ENCODE data around the gene IL6ST. TPM values are rescaled to one million over a fixed set of nuclear protein-coding genes. Genes with fewer than 3 reads are reported as not detected.
A peak's percentile ranks its signal among the peaks of the same experiment; 100 is the strongest.
"Not testable (repeated sequence)": the region's sequence is repeated elsewhere in the genome, so short reads cannot be mapped to it uniquely, and the experiment has no call there.

The IL6ST gene
- total RNA-seq (100 to 1,000 TPM; 135 to 438 TPM), polyA plus RNA-seq (10 to 100 TPM; 51.3 to 82.4 TPM)

GRCh38 chr5:55994495-55994997 is at the start of gene IL6ST:
TSS of gene IL6ST (minus strand) at chr5:55994963. CDS start at chr5:55976278, 18,685 bp downstream.
- peaks cover 3 to 36% (median 5%) of the 10 kb centered on the region in 4 donors for H3K4me1 ChIP-seq (ENCODE audit: control insufficient read depth in 4 of 4, insufficient read depth in 4 of 4, low read length in 3 of 4)
- TF ChIP-seq FOXA1 (IDR thresholded peaks at IDR 0.05) (no peak), YY1 (IDR thresholded peaks at IDR 0.05) (no peak), FOXA2 (IDR thresholded peaks at IDR 0.05) (no peak), TAF1 (conservative IDR thresholded peaks at IDR 0.05) (no peak), ATF3 (IDR thresholded peaks at IDR 0.05) (no peak), RAD21 (IDR thresholded peaks at IDR 0.05) (no peak), JUND (IDR thresholded peaks at IDR 0.05) (no peak), NR2F2 (IDR thresholded peaks at IDR 0.05) (no peak), HNF4G (IDR thresholded peaks at IDR 0.05) (no peak)
- TF ChIP-seq, protein P1, sequence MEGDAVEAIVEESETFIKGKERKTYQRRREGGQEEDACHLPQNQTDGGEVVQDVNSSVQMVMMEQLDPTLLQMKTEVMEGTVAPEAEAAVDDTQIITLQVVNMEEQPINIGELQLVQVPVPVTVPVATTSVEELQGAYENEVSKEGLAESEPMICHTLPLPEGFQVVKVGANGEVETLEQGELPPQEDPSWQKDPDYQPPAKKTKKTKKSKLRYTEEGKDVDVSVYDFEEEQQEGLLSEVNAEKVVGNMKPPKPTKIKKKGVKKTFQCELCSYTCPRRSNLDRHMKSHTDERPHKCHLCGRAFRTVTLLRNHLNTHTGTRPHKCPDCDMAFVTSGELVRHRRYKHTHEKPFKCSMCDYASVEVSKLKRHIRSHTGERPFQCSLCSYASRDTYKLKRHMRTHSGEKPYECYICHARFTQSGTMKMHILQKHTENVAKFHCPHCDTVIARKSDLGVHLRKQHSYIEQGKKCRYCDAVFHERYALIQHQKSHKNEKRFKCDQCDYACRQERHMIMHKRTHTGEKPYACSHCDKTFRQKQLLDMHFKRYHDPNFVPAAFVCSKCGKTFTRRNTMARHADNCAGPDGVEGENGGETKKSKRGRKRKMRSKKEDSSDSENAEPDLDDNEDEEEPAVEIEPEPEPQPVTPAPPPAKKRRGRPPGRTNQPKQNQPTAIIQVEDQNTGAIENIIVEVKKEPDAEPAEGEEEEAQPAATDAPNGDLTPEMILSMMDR (IDR thresholded peaks at IDR 0.05; ENCODE audit: low read depth, low read length, missing input control) = no peak
- TF ChIP-seq, protein P2, sequence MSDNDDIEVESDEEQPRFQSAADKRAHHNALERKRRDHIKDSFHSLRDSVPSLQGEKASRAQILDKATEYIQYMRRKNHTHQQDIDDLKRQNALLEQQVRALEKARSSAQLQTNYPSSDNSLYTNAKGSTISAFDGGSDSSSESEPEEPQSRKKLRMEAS (IDR thresholded peaks at IDR 0.05) = no peak
- DNase-seq (ENCODE audit: low spot score) = no peak
- peak within 1 kb of the TSS; percentile 75 to 91 (median 76) for H3K4me3 ChIP-seq (ENCODE audit: low read depth in 1 of 3, low read length in 3 of 3)
- H3K27ac ChIP-seq (ENCODE audit: low read depth in 1 of 2, low read length in 2 of 2) = peak within 1 kb of the TSS; percentile 98 to 99
- no peaks in the 10 kb centered on the region for H3K27me3 ChIP-seq (ENCODE audit: control insufficient read depth in 4 of 4, insufficient read depth in 4 of 4, low read length in 3 of 4)
- no peaks in the 10 kb centered on the region for H3K9me3 ChIP-seq (ENCODE audit: control insufficient read depth in 4 of 4, low read length in 3 of 4)
- peaks cover 0 to 2% (median 0%) of the 10 kb centered on the region in 4 donors for H3K36me3 ChIP-seq (ENCODE audit: control insufficient read depth in 4 of 4, insufficient read depth in 3 of 4, low read depth in 1 of 4, low read length in 3 of 4)
- under 1% methylated on average over 48 of the region's 48 CpGs for whole genome bisulfite sequencing
- H3K9ac ChIP-seq (ENCODE audit: low read depth in 1 of 2, low read length in 2 of 2) = peak within 1 kb of the TSS; percentile 72 to 99

- 44% methylated on average over 2 of the region's 2 CpGs for WGBS
- H3K4me1 ChIP-seq (ENCODE audit: control insufficient read depth in 4 of 4, insufficient read depth in 4 of 4, low read length in 3 of 4) = peaks cover 2 to 11% (median 4%) of the 10 kb centered on the region in 4 donors
- no peak for DNase-seq (ENCODE audit: low spot score)
- peak; percentile 27 to 28 for TF ChIP-seq JUND (IDR thresholded peaks at IDR 0.05)
- TF ChIP-seq EGR1 (IDR thresholded peaks at IDR 0.05; ENCODE audit: low read depth in 2 of 2) = no peak
- no peak overlapping the region for H3K9ac ChIP-seq (ENCODE audit: low read depth in 1 of 2, low read length in 2 of 2)
- H3K27ac ChIP-seq (ENCODE audit: low read depth in 1 of 2, low read length in 2 of 2) = no peak overlapping the region
- no peak overlapping the region for H3K4me3 ChIP-seq (ENCODE audit: low read depth in 1 of 3, low read length in 3 of 3)
- H3K27me3 ChIP-seq (ENCODE audit: control insufficient read depth in 4 of 4, insufficient read depth in 4 of 4, low read length in 3 of 4) = no peaks in the 10 kb centered on the region
- H3K9me3 ChIP-seq (ENCODE audit: control insufficient read depth in 4 of 4, low read length in 3 of 4) = no peaks in the 10 kb centered on the region
- no peaks in the 10 kb centered on the region for H3K36me3 ChIP-seq (ENCODE audit: control insufficient read depth in 4 of 4, insufficient read depth in 3 of 4, low read depth in 1 of 4, low read length in 3 of 4)
Observed at GRCh38 chr5:56039985-56040384, 45.2 kb upstream of the IL6ST start.

DNA sequence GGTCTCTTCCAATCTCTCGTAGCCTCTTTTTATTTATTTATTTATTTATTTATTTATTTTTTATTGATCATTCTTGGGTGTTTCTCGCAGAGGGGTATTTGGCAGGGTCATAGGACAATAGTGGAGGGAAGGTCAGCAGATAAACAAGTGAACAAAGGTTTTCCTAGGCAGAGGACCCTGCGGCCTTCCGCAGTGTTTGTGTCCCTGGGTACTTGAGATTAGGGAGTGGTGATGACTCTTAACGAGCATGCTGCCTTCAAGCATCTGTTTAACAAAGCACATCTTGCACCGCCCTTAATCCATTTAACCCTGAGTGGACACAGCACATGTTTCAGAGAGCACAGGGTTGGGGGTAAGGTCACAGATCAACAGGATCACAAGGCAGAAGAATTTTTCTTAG is 43.4 kb upstream of the IL6ST start:
- not testable (repeated sequence) for H3K36me3 ChIP-seq (ENCODE audit: control insufficient read depth in 4 of 4, insufficient read depth in 3 of 4, low read depth in 1 of 4, low read length in 3 of 4); H3K9me3 ChIP-seq (ENCODE audit: control insufficient read depth in 4 of 4, low read length in 3 of 4); H3K9ac ChIP-seq (ENCODE audit: low read depth in 1 of 2, low read length in 2 of 2); H3K4me1 ChIP-seq (ENCODE audit: control insufficient read depth in 4 of 4, insufficient read depth in 4 of 4, low read length in 3 of 4); DNase-seq (ENCODE audit: low spot score); H3K4me3 ChIP-seq (ENCODE audit: low read depth in 1 of 3, low read length in 3 of 3); H3K27me3 ChIP-seq (ENCODE audit: control insufficient read depth in 4 of 4, insufficient read depth in 4 of 4, low read length in 3 of 4); H3K27ac ChIP-seq (ENCODE audit: low read depth in 1 of 2, low read length in 2 of 2)
- WGBS = 53% methylated on average over 5 of the region's 6 CpGs

GRCh38 chr5:56037531-56038010 is 42.8 kb upstream of the IL6ST start:
- Histone ChIP-seq H3K36me3 (ENCODE audit: control insufficient read depth in 4 of 4, insufficient read depth in 3 of 4, low read depth in 1 of 4, low read length in 3 of 4) (no peaks in the 10 kb centered on the region), H3K4me3 (ENCODE audit: low read depth in 1 of 3, low read length in 3 of 3) (no peak overlapping the region), H3K27ac (ENCODE audit: low read depth in 1 of 2, low read length in 2 of 2) (no peak overlapping the region), H3K9me3 (ENCODE audit: control insufficient read depth in 4 of 4, low read length in 3 of 4) (no peaks in the 10 kb centered on the region), H3K27me3 (ENCODE audit: control insufficient read depth in 4 of 4, insufficient read depth in 4 of 4, low read length in 3 of 4) (no peaks in the 10 kb centered on the region), H3K4me1 (ENCODE audit: control insufficient read depth in 4 of 4, insufficient read depth in 4 of 4, low read length in 3 of 4) (peaks cover 0 to 6% (median 0%) of the 10 kb centered on the region in 4 donors), H3K9ac (ENCODE audit: low read depth in 1 of 2, low read length in 2 of 2) (no peak overlapping the region)
- no peak for TF ChIP-seq RAD21 (IDR thresholded peaks at IDR 0.05)
- no peak for TF ChIP-seq EGR1 (IDR thresholded peaks at IDR 0.05; ENCODE audit: low read depth in 2 of 2)
- no peak for TF ChIP-seq NR2F2 (IDR thresholded peaks at IDR 0.05)
- TF ChIP-seq RXRA (IDR thresholded peaks at IDR 0.05) = no peak
- TF ChIP-seq, protein P1 (IDR thresholded peaks at IDR 0.05; ENCODE audit: low read depth, low read length, missing input control) = no peak
- TF ChIP-seq TAF1 (conservative IDR thresholded peaks at IDR 0.05) = no peak
- TF ChIP-seq GABPA (IDR thresholded peaks at IDR 0.05 in 1 of 2, conservative IDR thresholded peaks at IDR 0.05 in 1 of 2) = no peak
- TF ChIP-seq ATF3 (IDR thresholded peaks at IDR 0.05) = no peak
- no peak for TF ChIP-seq HNF4A (conservative IDR thresholded peaks at IDR 0.05)
- TF ChIP-seq SP1 (IDR thresholded peaks at IDR 0.05) = no peak
- peak; percentile 70 for DNase-seq (ENCODE audit: low spot score)
- WGBS = 55% methylated on average over 4 of the region's 4 CpGs

Measured in liver (tissue), 9 donors.